SK-N-MC (cell line): ENCODE data around the gene CXorf65.

Experiments
- DNase-seq: peaks from one replicate; pipeline ENCODE4 v3.0.0-alpha.2; 2011; ENCODE audit warnings: low read depth, low spot score
- H3K27ac ChIP-seq: fragments of 200-600 bp; sonication (generic); 2 replicates; pipeline ENCODE4 v1.5.1; 2016; ENCODE audit warnings: mixed run types
- H3K36me3 ChIP-seq: fragments of 200-600 bp; sonication (generic); 2 replicates; pipeline ENCODE4 v1.6.1; 2017; ENCODE audit warnings: antibody characterized with exemption, low read length, mixed read lengths; ENCODE audit not compliant: insufficient read depth
- H3K4me3 ChIP-seq: fragments of 200-600 bp; sonication (generic); 2 replicates; pipeline ENCODE4 v1.5.1; 2016
- H3K9ac ChIP-seq: fragments of 200-600 bp; sonication (generic); 2 replicates; pipeline ENCODE4 v1.8.0; 2017; ENCODE audit warnings: mixed run types, mixed read lengths; ENCODE audit not compliant: insufficient read length
- H3K9me3 ChIP-seq: fragments of 200-600 bp; sonication (generic); 2 replicates; pipeline ENCODE4 v1.6.1; 2017; ENCODE audit warnings: low read depth, mild to moderate bottlenecking, antibody characterized with exemption, low read length, moderate library complexity, mixed read lengths
- EZH2 ChIP-seq: fragments of 200-600 bp; sonication (generic); IDR thresholded peaks from one replicate; pipeline ENCODE4 v1.6.1; 2017; ENCODE audit warnings: antibody characterized with exemption
- FOXP2 ChIP-seq: optimal IDR thresholded peaks from 2 replicates; pipeline ENCODE3; 2011; ENCODE audit warnings: mild to moderate bottlenecking, moderate library complexity; ENCODE audit not compliant: insufficient read depth; ENCODE audit errors: extremely low read length, control extremely low read depth
- POLR2AphosphoS5 ChIP-seq: IDR thresholded peaks from 2 replicates; pipeline ENCODE4 v1.6.1; 2012; ENCODE audit warnings: mild to moderate bottlenecking, low read depth, low read length, borderline replicate concordance

The CXorf65 gene

DNA sequence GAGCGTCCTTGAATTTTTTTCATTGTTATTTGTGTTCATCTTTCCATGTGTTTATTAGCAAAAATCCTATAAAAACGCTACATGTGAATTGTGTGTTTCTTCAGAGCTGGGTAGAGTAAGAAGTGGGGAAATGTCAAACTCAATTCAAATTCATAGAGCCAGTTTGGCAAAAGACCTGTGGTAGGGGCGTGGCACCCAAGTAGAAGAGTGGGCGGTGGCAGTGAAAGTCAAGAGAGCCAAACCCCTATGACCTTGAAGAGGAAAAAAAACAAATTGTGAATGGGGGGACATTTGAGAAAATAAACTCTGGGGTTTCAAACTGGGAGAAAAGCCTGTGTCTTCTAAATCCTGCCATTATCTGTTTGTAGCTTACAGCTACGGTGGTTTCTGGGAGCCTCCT, 15.3 kb downstream of the CXorf65 start:
- no peak overlapping the region for H3K27ac ChIP-seq
- H3K9ac ChIP-seq, result no peak overlapping the region
- H3K36me3 ChIP-seq, result no peaks in the 10 kb centered on the region
- H3K4me3 ChIP-seq, result no peak overlapping the region
- TF ChIP-seq FOXP2 (no peak), EZH2 (no peak), POLR2AphosphoS5 (no peak)
- no peak for DNase-seq
- no peaks in the 10 kb centered on the region for H3K9me3 ChIP-seq

- H3K36me3 ChIP-seq, result no peaks in the 10 kb centered on the region
- no peak overlapping the region for H3K4me3 ChIP-seq
- no peak for TF ChIP-seq POLR2AphosphoS5
- TF ChIP-seq FOXP2, result no peak
- no peak for TF ChIP-seq EZH2
- H3K27ac ChIP-seq, result no peak overlapping the region
- no peaks in the 10 kb centered on the region for H3K9me3 ChIP-seq
- no peak overlapping the region for H3K9ac ChIP-seq
- no peak for DNase-seq
Observed at GRCh38 chrX:71085900-71086299, 20.6 kb downstream of the CXorf65 start.

- no peaks in the 10 kb centered on the region for H3K9me3 ChIP-seq
- TF ChIP-seq FOXP2 (no peak), EZH2 (no peak), POLR2AphosphoS5 (no peak)
- H3K36me3 ChIP-seq, result no peaks in the 10 kb centered on the region
Observed at GRCh38 chrX:71082822-71083221, 23.7 kb downstream of the CXorf65 start.

GRCh38 chrX:71082124-71082647, 24.4 kb downstream of the CXorf65 start:
- no peak overlapping the region for H3K4me3 ChIP-seq
- no peak for TF ChIP-seq FOXP2
- TF ChIP-seq POLR2AphosphoS5, result no peak
- TF ChIP-seq EZH2, result no peak
- H3K27ac ChIP-seq, result no peak overlapping the region
- H3K36me3 ChIP-seq, result no peaks in the 10 kb centered on the region
- DNase-seq, result no peak
- H3K9ac ChIP-seq, result no peak overlapping the region
- H3K9me3 ChIP-seq, result no peaks in the 10 kb centered on the region

More at GRCh38 chrX:71082822-71083221, 23.7 kb downstream of the CXorf65 start:
- Histone ChIP-seq H3K27ac (no peak overlapping the region), H3K4me3 (no peak overlapping the region), H3K9ac (no peak overlapping the region)
- DNase-seq, result no peak

DNA sequence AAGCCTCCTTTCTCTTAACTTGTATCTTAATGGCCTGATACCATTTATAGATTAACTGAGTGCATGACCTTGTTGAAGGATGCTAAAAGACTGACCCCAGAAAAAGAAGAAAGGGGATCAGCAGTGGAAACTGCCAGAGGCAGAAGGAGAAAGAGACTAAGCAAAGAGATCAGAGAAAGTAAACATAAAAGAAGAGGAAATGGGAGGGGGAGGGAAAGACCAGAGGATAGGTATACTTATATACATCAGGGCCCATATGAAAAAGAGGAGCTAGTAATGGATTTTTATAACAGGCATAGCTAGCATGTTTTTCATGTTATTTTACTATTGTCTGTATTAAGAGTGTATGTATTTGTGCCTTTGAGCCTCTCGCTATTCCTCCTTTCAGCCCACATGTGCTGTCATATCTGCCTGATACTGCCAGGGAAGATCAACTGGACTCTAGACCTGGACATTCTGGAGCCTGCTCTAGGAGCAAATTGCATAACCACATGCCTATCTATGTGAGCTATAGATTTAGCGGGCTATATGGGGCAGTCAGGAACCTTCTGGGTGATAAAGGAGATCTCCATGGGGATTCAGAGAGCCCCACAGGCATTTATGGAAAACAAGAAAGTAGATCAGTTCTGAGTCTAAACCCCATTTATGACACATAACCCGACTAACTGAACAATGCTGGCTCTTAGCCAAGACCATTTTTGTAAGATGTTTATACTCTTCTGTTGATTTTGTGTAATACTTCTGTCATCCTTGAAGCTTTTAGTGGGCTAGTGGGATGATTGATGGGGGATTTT, 25.0 kb downstream of the CXorf65 start:
- Histone ChIP-seq H3K9ac (no peak overlapping the region), H3K9me3 (no peaks in the 10 kb centered on the region), H3K4me3 (no peak overlapping the region), H3K27ac (no peak overlapping the region), H3K36me3 (no peaks in the 10 kb centered on the region)
- TF ChIP-seq FOXP2 (no peak), POLR2AphosphoS5 (no peak), EZH2 (no peak)
- DNase-seq, result no peak

DNA sequence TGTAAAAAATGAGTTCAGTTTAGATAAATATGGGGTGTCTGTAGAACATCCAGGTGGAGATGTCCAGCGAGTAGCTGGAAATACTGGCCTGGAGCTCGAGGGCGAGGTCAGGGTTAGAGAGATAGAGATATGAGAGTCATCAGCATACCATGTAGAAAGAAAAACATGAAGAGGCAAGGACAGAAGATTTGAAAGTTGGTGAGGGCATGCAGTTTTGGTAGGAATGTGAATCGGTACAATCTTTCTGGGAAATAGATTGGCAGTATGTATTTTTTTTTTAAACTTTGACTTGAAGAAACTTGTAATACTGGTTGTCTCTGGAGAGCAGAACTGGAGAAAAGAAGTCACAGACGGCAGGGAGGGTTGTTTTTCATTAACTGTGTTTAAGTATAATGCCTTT, 36.0 kb downstream of the CXorf65 start:
- Histone ChIP-seq H3K36me3 (no peaks in the 10 kb centered on the region), H3K9me3 (no peaks in the 10 kb centered on the region), H3K4me3 (no peak overlapping the region), H3K9ac (no peak overlapping the region), H3K27ac (no peak overlapping the region)
- TF ChIP-seq POLR2AphosphoS5 (no peak), EZH2 (no peak)
- no peak for DNase-seq

DNA sequence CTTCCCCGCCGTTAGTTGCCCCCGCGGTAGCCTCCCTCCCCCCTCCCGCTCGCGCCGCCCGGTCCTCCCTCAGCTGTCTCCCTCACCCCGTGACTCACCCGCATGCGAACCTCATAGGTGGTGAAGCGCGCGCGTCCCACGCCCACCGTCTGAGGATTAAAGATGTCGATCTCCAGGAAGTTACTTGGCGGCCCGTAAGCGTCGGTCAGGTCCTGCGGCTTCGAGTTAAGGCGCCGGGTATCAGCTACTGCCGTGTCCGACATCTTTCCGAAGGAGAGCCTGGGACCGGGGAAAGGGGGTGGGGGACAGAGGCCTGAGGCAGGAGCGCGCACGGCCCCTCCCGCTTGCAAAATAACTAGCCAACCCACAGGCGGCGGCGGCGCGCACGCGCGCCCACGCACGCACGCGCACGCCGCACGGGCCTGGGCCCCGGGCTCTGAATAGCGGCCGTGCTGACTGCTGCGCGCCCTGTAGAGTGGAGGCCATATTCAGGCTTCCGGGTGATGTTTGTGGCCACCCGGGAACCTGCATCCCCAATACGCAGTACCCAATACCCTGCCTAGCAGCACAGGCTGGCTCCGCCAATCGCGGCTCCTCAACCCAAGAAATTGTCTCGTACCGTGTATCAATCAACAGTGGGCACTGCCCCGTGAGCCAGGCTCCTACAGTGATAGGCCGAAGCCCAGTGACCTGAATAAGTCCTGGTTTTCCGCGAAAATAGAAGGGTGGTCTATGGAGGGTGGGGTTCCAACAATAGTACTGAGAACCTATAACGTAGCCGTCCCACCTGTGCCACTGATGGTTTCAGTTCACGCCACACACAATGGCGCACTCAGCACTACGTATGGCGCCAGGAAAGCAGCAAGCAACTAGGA, 38.3 kb downstream of the CXorf65 start, which contains the start of gene SNX12:
SNX12 (minus strand) TSS at position 291 of the 875 bp plus-strand sequence; CDS start at position 263, 28 bp downstream.
- Histone ChIP-seq H3K36me3 (no peaks in the 10 kb centered on the region), H3K4me3 (peak within 1 kb of the TSS; percentile 87), H3K27ac (0 out of 2 replicates have a peak within 1 kb of the TSS, but pooled peaks have one; percentile 19), H3K9ac (peak within 1 kb of the TSS; percentile 68), H3K9me3 (no peaks in the 10 kb centered on the region)
- TF ChIP-seq POLR2AphosphoS5 (no peak; the same call in 1 of the 2 replicates), FOXP2 (no peak), EZH2 (no peak)
- DNase-seq, result peak; percentile 82

DNA sequence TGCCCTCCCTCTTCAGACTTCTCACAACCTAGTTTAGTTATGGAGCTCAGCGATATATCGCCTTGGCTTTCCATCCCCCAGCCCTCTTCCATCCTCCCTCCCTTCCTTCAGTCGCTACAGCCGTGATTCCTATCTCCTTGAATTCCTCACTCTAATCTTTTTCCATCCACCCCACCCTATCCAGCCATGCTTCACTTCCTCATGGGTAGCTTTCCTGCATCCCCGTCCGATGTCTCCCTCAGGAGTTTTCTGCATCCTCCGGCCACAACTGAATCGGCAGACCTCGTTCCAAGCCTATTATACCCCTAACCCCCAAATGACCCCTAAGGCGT, 38.9 kb downstream of the CXorf65 start:
- peak overlapping the region; percentile 87 for H3K4me3 ChIP-seq
- H3K27ac ChIP-seq, result no peak overlapping the region
- no peak for TF ChIP-seq POLR2AphosphoS5
- TF ChIP-seq EZH2, result no peak
- TF ChIP-seq FOXP2, result no peak
- no peaks in the 10 kb centered on the region for H3K9me3 ChIP-seq
- peak overlapping the region; percentile 63 for H3K9ac ChIP-seq
- peaks cover 1% of the 10 kb centered on the region; the same call in 1 of the 2 replicates for H3K36me3 ChIP-seq
- DNase-seq, result no peak
